ENCODE measurements around the gene TM9SF1. TPM values are rescaled to one million over a fixed set of nuclear protein-coding genes. Genes with fewer than 3 reads are reported as not detected.

TM9SF1 gene
- total and polyA plus RNA-seq, 9 of the 15 experiments (the other 6 are each of a cell fraction or from before 2014, with no cell fraction given), result 5.3 to 20.3 (median 11.8) TPM

DNA sequence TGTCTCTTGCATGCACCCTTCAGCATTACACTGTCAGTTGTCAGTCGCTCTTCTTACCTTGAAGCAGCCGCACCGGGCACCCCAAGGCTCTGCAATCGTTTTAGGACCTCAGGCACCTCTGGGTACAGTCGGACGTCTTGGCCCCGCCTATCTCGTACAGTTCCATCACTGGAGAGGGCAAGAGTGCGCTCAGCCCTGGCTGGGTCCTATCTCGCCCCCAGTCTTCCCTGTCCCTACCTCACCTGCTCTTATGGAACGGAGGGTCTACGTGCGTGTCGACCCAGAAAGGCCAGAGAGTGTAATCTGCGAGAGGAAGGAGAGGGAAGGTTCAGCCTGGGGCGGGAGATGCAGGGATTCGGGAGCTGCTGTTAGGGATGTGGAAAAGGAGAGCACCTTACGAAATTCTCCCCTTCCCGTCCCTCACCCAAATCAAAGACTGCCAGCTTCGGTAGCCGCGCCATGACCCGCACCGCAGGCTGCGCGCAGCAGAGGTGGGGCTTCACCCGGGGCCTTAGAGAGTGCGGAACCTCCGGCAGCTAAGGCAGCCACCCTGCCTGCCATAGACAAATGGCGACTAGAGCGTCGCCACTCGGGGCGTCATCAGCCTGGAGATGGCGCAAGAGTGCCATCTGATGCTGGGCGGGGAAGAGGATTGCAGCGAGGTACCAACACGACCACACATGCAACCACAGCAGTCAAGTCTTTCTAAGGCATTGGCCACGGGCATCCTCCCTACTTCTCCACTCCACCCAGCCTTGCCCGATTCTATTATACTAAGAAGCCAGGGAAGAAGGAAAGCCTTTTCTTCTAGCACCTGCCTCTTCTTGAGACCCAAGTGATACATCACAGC, 20.5 kb upstream of the TM9SF1 start, which contains the start of gene MDP1 (continued):
- TF ChIP-seq, protein P1, sequence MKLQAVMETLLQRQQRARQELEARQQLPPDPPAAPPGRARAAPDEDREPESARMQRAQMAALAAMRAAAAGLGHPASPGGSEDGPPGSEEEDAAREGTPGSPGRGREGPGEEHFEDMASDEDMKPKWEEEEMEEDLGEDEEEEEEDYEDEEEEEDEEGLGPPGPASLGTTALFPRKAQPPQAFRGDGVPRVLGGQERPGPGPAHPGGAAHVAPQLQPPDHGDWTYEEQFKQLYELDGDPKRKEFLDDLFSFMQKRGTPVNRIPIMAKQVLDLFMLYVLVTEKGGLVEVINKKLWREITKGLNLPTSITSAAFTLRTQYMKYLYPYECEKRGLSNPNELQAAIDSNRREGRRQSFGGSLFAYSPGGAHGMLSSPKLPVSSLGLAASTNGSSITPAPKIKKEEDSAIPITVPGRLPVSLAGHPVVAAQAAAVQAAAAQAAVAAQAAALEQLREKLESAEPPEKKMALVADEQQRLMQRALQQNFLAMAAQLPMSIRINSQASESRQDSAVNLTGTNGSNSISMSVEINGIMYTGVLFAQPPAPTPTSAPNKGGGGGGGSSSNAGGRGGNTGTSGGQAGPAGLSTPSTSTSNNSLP (IDR thresholded peaks at IDR 0.05; ENCODE audit: borderline replicate concordance, low read depth, low read length), result no peak
- TF ChIP-seq NUFIP1 (IDR thresholded peaks at IDR 0.05; ENCODE audit: partially characterized antibody), result no peak
- TF ChIP-seq, protein P2, sequence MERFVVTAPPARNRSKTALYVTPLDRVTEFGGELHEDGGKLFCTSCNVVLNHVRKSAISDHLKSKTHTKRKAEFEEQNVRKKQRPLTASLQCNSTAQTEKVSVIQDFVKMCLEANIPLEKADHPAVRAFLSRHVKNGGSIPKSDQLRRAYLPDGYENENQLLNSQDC (CRISPR knock-in tag; IDR thresholded peaks at IDR 0.05), result no peak
- TF ChIP-seq, protein P3, sequence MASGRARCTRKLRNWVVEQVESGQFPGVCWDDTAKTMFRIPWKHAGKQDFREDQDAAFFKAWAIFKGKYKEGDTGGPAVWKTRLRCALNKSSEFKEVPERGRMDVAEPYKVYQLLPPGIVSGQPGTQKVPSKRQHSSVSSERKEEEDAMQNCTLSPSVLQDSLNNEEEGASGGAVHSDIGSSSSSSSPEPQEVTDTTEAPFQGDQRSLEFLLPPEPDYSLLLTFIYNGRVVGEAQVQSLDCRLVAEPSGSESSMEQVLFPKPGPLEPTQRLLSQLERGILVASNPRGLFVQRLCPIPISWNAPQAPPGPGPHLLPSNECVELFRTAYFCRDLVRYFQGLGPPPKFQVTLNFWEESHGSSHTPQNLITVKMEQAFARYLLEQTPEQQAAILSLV (tag; IDR thresholded peaks at IDR 0.05), result no peak
- TF ChIP-seq BRCA1 (IDR thresholded peaks at IDR 0.05), result no peak
- TF ChIP-seq BRCA1 (CRISPR knock-in tag; IDR thresholded peaks at IDR 0.05), result no peak
- TF ChIP-seq OTX1 (CRISPR knock-in tag; IDR thresholded peaks at IDR 0.05), result peak; percentile 7; the same call in 1 of the 2 replicates
- TF ChIP-seq NONO (IDR thresholded peaks at IDR 0.05; ENCODE audit: low read depth in 2 of 2, low read length in 1 of 2), result peak in 1 of 2 experiments; percentile 61; a peak in 1 of 4 replicates
- TF ChIP-seq, protein P4, sequence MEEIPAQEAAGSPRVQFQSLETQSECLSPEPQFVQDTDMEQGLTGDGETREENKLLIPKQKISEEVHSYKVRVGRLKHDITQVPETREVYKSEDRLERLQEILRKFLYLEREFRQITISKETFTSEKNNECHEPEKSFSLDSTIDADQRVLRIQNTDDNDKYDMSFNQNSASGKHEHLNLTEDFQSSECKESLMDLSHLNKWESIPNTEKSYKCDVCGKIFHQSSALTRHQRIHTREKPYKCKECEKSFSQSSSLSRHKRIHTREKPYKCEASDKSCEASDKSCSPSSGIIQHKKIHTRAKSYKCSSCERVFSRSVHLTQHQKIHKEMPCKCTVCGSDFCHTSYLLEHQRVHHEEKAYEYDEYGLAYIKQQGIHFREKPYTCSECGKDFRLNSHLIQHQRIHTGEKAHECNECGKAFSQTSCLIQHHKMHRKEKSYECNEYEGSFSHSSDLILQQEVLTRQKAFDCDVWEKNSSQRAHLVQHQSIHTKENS (CRISPR knock-in tag; IDR thresholded peaks at IDR 0.05), result no peak
- no peak for TF ChIP-seq NFYB (IDR thresholded peaks at IDR 0.05; ENCODE audit: extremely low read depth, insufficient read length)
- TF ChIP-seq, protein P5, sequence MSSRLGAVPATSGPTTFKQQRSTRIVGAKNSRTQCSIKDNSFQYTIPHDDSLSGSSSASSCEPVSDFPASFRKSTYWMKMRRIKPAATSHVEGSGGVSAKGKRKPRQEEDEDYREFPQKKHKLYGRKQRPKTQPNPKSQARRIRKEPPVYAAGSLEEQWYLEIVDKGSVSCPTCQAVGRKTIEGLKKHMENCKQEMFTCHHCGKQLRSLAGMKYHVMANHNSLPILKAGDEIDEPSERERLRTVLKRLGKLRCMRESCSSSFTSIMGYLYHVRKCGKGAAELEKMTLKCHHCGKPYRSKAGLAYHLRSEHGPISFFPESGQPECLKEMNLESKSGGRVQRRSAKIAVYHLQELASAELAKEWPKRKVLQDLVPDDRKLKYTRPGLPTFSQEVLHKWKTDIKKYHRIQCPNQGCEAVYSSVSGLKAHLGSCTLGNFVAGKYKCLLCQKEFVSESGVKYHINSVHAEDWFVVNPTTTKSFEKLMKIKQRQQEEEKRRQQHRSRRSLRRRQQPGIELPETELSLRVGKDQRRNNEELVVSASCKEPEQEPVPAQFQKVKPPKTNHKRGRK (tag; IDR thresholded peaks at IDR 0.05), result no peak
- TF ChIP-seq ZNF77 (CRISPR knock-in tag; IDR thresholded peaks at IDR 0.05), result no peak
- peak; percentile 87 for TF ChIP-seq KDM5B (IDR thresholded peaks at IDR 0.05; ENCODE audit: insufficient replicate concordance, low read depth, low read length)
- TF ChIP-seq HNRNPK (IDR thresholded peaks at IDR 0.05; ENCODE audit: low read depth, low read length, poor library complexity, severe bottlenecking), result no peak
- TF ChIP-seq YY1 (IDR thresholded peaks at IDR 0.05; ENCODE audit: borderline replicate concordance in 1 of 3, control insufficient read depth in 1 of 3, extremely low read depth in 1 of 3, insufficient read depth in 3 of 3, insufficient read length in 1 of 3, insufficient replicate concordance in 2 of 3, low read depth in 1 of 3, low read length in 2 of 3), result peak; percentile 52 to 91 (median 85)
- TF ChIP-seq, protein P6, sequence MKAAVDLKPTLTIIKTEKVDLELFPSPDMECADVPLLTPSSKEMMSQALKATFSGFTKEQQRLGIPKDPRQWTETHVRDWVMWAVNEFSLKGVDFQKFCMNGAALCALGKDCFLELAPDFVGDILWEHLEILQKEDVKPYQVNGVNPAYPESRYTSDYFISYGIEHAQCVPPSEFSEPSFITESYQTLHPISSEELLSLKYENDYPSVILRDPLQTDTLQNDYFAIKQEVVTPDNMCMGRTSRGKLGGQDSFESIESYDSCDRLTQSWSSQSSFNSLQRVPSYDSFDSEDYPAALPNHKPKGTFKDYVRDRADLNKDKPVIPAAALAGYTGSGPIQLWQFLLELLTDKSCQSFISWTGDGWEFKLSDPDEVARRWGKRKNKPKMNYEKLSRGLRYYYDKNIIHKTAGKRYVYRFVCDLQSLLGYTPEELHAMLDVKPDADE (conservative IDR thresholded peaks at IDR 0.05; ENCODE audit: control insufficient read depth, low read depth, low read length), result no peak
- peak; percentile 81; the same call in 1 of the 2 replicates for TF ChIP-seq CTBP1 (IDR thresholded peaks at IDR 0.05; ENCODE audit: borderline replicate concordance)
- no peak for TF ChIP-seq HMG20B (CRISPR knock-in tag; IDR thresholded peaks at IDR 0.05)
